ENCODE data around the gene NIT2.

DNA sequence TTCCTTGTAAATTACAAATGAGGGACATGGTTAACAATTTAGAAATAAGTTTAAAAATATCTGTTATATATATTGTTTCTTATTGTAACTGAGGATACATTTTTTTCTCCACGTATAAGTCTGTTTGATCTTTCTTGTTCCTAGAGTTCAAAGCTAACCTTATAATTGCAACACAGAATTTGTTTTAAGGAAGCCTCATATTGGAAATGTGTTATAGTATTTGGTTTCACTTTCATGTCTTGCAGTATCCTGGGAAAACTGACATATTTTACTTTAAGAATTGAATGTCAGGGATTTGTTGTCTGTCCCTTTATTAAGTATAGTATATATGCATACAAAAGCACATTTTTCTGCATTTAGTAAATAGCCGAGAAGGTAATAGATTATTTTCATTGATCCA lies 23.5 kb upstream of the NIT2 start:
- TF ChIP-seq EZH2 (IDR thresholded peaks at IDR 0.05; ENCODE audit: insufficient read depth, poor library complexity, severe bottlenecking): no peak
- TF ChIP-seq EZH2phosphoT487 (IDR thresholded peaks at IDR 0.05; ENCODE audit: insufficient read depth, low read depth): no peak
